HK-2 (cell line): ENCODE measurements around the gene MLST8.
"Not testable (repeated sequence)": the region's sequence is repeated elsewhere in the genome, so short reads cannot be mapped to it uniquely, and the experiment has no call there.

ENCODE experiments used
- DNase-seq: peaks from one replicate; pipeline ENCODE4 v3.0.0-alpha.2; 2018; ENCODE audit not compliant: unreplicated experiment

Gene MLST8

GRCh38 chr16:2190002-2190658, 15.1 kb upstream of the MLST8 start:
- DNase-seq, result no peak

GRCh38 chr16:2190659-2191445, 14.4 kb upstream of the MLST8 start:
- no peak for DNase-seq

GRCh38 chr16:2191446-2191706, 13.9 kb upstream of the MLST8 start:
- no peak for DNase-seq

DNA sequence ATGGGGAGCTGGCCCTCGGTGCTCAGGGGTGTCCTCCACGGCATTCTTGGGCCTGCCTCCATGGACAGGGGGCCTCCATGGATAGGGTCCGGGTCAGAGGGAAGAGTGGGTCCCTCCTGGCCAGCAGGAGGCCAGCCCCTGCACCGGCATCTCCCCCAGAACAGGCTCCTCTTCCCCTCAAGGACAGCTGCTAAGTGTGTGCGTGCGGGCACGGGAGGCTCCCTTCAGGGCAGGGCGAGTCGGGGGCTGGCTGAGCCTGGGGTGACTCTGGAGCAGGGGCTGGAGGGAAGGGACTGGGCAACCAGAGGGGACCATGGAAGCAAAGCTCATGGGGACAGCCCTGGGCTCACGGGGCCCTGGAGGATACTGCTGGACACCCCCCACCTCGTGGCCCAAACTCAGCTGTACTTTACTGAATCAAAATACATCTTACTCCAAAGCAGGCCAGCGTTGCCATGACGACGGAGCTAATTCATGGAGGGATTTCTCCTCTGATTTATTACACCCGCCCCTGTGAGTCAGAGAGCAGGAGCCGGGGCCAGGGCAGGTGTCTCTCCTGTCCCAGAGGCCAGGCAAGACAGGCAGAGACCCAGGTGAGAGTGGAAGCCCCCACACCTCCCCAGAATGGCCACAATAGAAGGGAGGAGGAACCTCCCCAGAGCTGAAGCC, 11.0 kb upstream of the MLST8 start:
- no peak for DNase-seq

DNA sequence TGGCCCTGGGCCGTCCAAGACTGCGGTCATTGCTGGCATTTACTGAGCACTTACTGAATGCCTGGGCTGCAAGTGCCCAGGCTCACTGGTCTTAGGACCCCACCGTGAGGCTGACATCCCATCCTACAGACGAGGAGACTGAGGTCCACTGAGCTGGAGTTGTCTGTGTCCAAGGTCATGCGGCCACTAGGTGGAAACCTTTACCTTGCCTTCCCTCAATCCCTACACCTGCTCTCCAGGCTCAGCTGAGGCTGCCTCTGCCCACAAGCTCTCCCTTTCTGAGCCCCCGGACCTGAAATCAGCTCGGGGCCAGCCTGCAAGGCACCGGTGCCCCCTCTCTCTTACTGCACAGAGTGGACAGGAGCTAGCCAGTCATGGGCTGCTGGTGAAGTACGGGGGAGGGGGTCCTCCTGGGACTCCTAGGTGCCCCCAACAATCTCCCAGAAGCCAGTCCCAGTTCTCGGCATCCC, 10.4 kb upstream of the MLST8 start:
- DNase-seq, result no peak

DNA sequence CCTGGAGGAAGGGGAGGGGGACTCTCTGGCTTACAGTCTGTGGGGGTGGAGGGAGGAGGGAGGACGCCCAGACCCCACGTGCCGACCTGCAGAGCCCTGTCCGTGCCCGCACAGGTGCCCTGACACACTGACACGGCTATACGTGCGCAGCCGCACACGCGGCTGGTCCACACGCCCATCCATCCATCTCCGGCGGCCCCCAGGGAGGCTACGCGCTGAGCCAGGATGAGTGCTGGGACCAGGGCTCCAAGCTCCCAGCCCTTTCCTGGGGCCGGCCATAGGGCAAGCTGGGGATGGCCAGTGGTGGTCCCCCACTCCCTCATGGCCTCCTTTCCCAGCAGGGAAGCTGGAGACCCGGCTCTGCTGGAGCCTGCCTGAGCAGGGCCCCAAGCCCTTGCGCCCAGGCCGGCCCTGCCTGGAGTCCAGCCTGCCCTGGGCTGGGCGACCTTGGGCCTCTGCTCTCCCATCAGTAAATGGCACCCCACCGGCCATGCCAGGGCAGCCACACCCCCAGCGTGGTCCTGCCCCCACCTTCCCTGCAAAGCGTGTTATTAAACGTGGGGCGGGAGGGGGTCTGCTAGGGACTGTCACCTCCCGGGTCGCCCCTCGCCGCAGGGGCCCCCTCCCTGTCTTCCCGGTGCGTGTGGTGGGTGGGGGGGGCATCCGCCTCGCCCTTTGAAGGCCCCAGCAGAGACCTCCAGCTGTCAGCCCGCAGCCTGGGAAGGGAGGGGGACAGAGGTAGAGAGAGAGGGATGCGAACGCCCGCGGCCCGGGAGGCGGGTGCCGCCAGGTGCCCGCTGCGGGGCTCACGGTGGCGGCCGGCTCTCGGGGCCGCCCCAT, 9.7 kb upstream of the MLST8 start:
- no peak for DNase-seq

GRCh38 chr16:2196162-2196980, 8.9 kb upstream of the MLST8 start, which contains the start of gene CASKIN1:
CASKIN1 (minus strand) TSS chr16:2196605; CDS start chr16:2196432, 173 bp downstream.
- DNase-seq, result no peak

- no peak for DNase-seq
Observed at GRCh38 chr16:2196981-2197511, 8.2 kb upstream of the MLST8 start.

- DNase-seq, result no peak
Observed at GRCh38 chr16:2197765-2198164, 7.5 kb upstream of the MLST8 start.

- DNase-seq, result no peak
Observed at GRCh38 chr16:2198283-2198682, 7.0 kb upstream of the MLST8 start.

DNA sequence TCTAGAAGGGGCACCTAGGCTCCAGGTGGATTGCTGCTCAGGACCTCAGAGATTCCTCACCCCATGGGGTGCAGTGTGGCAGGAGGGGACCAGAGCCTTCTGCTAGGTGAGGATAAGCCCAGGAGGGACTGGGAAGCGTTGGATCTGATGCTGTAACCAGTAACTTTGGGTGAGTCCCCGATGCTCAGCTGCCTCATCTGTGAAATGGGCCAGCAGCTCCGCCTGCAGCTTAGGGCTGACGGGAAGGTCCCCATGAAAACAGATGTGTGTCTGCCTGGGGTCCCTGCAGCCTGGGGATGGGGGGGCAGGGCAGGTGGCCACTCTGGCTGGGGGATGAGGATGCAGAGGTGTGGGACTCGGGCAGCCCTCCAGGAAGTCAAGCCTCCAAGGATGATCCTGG, 6.2 kb upstream of the MLST8 start:
- no peak for DNase-seq

GRCh38 chr16:2199621-2200139, 5.6 kb upstream of the MLST8 start:
- DNase-seq, result no peak

DNA sequence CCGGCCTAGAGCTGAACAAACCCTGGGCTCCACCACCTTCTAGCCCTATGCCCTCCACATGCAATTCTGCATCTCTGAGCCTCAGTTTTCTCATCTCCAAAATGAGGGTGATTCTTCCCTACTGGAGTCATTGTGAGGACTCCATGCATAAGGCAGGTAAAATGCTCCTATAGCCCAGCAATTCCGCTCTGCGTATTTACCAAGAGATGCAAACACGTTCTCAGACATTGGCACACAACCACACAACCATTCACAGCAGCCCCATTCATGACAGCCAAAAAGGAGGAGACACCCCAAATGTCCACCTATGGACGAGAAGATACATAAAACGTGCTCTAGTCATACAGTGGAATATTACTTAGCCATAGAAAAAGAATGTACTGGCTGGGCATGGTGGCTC, 4.9 kb upstream of the MLST8 start:
- DNase-seq, result no peak

GRCh38 chr16:2203119-2203688, 2.0 kb upstream of the MLST8 start:
- not testable (repeated sequence) for DNase-seq

DNA sequence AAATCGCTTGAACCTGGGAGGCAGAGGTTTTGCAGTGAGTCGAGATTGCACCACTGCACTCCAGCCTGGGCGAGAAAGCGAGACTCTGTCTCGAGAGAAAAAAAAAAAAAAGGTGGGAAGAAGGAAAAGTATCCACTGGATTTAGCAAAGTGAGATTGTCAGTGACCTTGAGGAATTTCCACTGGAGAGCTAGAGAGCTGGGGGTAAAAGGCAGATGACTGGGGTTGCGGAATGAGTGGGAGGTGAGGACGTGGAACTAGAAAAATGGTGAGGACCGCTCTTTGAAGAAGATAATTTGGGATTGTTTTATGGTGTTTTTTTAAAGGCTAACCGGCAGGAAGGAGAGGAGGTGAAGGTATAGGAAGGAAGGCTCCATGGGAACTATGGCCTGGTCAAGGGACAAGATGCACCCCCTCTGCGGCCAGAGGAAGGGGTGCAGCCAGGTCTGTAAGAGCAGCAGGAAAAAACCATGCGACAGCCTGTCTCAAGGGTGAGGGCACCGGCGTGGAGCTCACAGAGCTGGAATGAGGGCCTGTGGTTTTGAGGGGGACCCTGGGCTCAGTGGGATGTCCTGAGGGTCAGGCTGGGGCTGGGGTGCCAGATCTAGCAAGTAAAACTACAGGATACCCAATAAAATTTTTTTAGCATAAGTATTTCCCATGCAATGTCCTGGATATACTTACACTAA, 694 bp upstream of the MLST8 start:
- no peak for DNase-seq

DNA sequence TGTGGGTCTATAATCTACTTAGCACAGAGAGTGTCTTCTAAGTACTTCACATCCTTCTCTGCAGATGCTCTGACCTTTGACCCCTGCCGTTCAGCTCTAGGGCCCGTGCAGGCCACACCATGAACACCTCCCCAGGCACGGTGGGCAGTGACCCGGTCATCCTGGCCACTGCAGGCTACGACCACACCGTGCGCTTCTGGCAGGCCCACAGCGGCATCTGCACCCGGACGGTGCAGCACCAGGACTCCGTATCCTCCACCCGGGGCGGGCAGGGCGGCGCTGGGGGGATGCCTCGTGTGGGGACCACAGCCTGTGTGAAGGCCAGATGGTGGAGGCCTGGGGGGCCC, 686 bp downstream of the MLST8 start:
- no peak for DNase-seq

- no peak for DNase-seq
Observed at GRCh38 chr16:2206420-2206779, 1.1 kb downstream of the MLST8 start.

DNA sequence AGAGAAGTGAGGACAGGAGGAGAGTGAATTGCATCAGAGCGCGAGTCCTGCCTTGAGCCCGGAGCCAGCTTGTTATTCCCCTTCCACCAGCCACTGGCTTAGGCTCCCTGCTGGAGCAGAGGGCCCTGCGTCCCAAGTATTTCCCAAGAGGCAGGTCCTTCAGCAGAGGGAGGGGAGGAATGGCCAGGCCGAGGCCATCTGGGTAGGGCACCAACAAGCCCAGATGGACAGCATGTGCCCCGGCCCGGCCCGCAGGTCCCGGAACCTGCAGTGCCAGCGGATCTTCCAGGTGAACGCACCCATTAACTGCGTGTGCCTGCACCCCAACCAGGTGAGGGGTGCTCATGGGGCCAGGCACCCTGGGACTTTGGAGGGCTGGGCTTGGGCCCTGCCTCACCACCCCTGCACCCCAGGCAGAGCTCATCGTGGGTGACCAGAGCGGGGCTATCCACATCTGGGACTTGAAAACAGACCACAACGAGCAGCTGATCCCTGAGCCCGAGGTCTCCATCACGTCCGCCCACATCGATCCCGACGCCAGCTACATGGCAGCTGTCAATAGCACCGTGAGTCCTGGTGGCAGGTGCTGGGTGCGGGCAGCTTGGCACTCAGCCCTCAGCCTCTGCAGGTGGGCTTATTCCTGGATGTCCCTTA, 1.7 kb downstream of the MLST8 start:
- DNase-seq, result no peak

DNA sequence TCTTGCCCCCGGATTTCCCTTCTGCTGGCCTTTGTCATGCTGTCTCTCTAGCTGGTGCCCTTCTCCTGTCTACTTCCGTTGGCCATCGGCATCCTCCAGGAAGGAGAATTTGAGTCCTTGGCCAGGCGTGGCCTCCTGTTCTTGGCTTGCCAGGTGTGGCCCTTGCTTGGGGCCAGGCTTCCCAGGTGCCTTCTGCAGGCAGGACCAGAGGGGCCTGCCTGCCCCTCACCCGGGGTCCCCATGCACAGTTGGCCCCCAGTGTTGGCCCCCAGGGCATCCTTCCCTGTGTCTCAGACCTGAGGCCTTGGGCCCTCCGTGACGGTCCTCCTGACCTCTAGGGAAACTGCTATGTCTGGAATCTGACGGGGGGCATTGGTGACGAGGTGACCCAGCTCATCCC, 2.6 kb downstream of the MLST8 start:
- DNase-seq, result no peak
